KMS-11 (cell line): ENCODE measurements around the gene ABCG8.

ENCODE experiments used
- H2AFZ ChIP-seq: fragments of 200-600 bp; sonication (generic); 2 replicates; pipeline ENCODE4 v1.6.1; 2016; ENCODE audit warnings: antibody characterized with exemption, mixed run types, low read depth
- H3K27ac ChIP-seq: fragments of 200-600 bp; sonication (generic); 2 replicates; pipeline ENCODE4 v1.6.1; 2016; ENCODE audit warnings: mild to moderate bottlenecking, mixed run types
- H3K27me3 ChIP-seq: fragments of 200-600 bp; sonication (generic); 2 replicates; pipeline ENCODE4 v1.6.1; 2017; ENCODE audit warnings: mild to moderate bottlenecking, low read depth, mixed run types, moderate library complexity; ENCODE audit not compliant: insufficient read depth
- H3K36me3 ChIP-seq: fragments of 200-600 bp; sonication (generic); 2 replicates; pipeline ENCODE4 v1.6.1; 2017; ENCODE audit warnings: mild to moderate bottlenecking, mixed run types; ENCODE audit not compliant: insufficient read depth
- H3K4me1 ChIP-seq: fragments of 200-600 bp; sonication (generic); 2 replicates; pipeline ENCODE4 v1.6.1; 2016; ENCODE audit warnings: mild to moderate bottlenecking, low read depth, mixed run types; ENCODE audit not compliant: poor library complexity, severe bottlenecking
- H3K4me2 ChIP-seq: fragments of 200-600 bp; sonication (generic); 2 replicates; pipeline ENCODE4 v1.7.0; 2016; ENCODE audit warnings: mild to moderate bottlenecking, mixed run types
- H3K4me3 ChIP-seq: fragments of 200-600 bp; sonication (generic); IDR thresholded peaks from 2 replicates; pipeline ENCODE4 v1.6.1; 2017; ENCODE audit warnings: low read depth, low read length, mixed read lengths; ENCODE audit not compliant: insufficient read depth
- H3K79me2 ChIP-seq: fragments of 200-600 bp; sonication (generic); 2 replicates; pipeline ENCODE4 v1.6.1; 2016; ENCODE audit warnings: low read depth, mixed run types; ENCODE audit not compliant: insufficient read depth
- H3K9ac ChIP-seq: fragments of 200-600 bp; sonication (generic); 2 replicates; pipeline ENCODE4 v1.6.1; 2016; ENCODE audit warnings: mild to moderate bottlenecking, mixed run types
- H4K20me1 ChIP-seq: fragments of 200-600 bp; sonication (generic); 2 replicates; pipeline ENCODE4 v1.6.1; 2016; ENCODE audit warnings: mild to moderate bottlenecking, mixed run types; ENCODE audit not compliant: insufficient read depth
- TF ChIP-seq, protein P1 (sequence below): fragments of 200-600 bp; sonication (generic); conservative IDR thresholded peaks from 2 replicates; pipeline ENCODE4 v1.6.1; 2017; ENCODE audit warnings: low read depth, mild to moderate bottlenecking, antibody characterized with exemption, low read length, moderate library complexity, mixed read lengths

Gene ABCG8

DNA sequence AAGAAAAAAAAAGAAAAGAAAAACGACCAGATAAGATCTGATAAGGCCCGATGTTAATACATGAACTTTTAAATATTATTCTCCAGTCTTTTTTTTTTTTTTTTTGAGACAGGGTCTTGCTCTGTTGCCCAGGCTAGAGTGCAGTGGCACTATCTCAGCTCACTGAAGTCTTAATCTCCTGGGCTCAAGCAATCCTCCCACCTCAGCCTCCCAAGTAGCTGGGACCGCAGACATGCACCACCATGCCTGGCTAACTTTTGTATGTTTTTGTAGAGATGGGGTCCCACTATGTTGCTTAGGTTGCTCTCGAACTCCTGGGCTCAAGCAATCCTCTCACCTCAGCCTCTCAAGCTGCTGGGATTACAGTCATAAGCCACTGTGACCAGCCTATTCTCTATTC is 1.7 kb upstream of the ABCG8 start:
- H3K79me2 ChIP-seq, result no peaks in the 10 kb centered on the region
- H3K9ac ChIP-seq, result no peak overlapping the region
- no peaks in the 10 kb centered on the region for H3K36me3 ChIP-seq
- H3K4me1 ChIP-seq, result no peaks in the 10 kb centered on the region
- H3K4me2 ChIP-seq, result no peak overlapping the region
- H4K20me1 ChIP-seq, result no peaks in the 10 kb centered on the region
- H2AFZ ChIP-seq, result no peak overlapping the region
- H3K4me3 ChIP-seq, result no peak overlapping the region
- TF ChIP-seq, protein P1, sequence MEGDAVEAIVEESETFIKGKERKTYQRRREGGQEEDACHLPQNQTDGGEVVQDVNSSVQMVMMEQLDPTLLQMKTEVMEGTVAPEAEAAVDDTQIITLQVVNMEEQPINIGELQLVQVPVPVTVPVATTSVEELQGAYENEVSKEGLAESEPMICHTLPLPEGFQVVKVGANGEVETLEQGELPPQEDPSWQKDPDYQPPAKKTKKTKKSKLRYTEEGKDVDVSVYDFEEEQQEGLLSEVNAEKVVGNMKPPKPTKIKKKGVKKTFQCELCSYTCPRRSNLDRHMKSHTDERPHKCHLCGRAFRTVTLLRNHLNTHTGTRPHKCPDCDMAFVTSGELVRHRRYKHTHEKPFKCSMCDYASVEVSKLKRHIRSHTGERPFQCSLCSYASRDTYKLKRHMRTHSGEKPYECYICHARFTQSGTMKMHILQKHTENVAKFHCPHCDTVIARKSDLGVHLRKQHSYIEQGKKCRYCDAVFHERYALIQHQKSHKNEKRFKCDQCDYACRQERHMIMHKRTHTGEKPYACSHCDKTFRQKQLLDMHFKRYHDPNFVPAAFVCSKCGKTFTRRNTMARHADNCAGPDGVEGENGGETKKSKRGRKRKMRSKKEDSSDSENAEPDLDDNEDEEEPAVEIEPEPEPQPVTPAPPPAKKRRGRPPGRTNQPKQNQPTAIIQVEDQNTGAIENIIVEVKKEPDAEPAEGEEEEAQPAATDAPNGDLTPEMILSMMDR, result no peak
- no peaks in the 10 kb centered on the region for H3K27me3 ChIP-seq
- H3K27ac ChIP-seq, result no peak overlapping the region

DNA sequence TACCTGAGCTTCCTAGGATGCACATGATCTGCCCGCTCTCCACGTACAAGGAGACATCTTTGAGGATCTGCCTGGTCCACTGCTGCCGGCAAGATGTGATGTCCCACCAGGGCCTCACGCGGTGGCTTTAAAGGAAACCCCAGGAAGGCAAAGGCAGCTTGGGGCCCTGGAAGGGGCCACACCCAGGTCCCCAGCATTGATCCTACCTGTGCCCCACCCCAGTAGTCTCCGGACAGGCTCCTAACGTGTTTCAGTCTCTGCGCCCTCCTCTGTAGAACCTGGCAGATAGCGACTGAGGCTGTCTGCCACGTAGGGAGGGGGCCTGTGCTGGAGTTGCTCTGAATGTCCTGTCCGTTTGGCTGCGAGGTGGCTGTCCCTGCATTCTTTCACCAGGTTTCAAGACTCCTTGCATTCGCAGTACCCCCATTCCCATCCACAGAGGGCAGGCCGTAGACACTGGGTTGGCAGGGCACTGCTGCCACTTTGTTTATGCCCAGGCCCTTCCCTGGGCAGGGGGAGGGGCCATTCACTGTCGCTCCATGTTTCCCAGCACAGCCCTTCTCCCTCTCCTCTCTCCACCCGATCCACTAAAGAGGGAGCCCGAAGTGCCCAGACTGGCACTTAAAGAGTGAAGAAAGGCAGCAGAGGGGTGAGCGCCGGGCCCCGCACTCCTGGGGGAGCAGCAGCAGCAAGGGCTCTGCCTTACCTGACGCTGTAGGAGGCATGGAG is 776 bp upstream of the ABCG8 start:
- Histone ChIP-seq H3K4me2 (no peak overlapping the region), H3K9ac (no peak overlapping the region), H3K4me1 (no peaks in the 10 kb centered on the region), H3K27me3 (no peaks in the 10 kb centered on the region), H2AFZ (no peak overlapping the region), H3K4me3 (no peak overlapping the region), H3K27ac (no peak overlapping the region), H3K36me3 (no peaks in the 10 kb centered on the region), H3K79me2 (no peaks in the 10 kb centered on the region), H4K20me1 (no peaks in the 10 kb centered on the region)
- TF ChIP-seq, protein P1, result no peak

DNA sequence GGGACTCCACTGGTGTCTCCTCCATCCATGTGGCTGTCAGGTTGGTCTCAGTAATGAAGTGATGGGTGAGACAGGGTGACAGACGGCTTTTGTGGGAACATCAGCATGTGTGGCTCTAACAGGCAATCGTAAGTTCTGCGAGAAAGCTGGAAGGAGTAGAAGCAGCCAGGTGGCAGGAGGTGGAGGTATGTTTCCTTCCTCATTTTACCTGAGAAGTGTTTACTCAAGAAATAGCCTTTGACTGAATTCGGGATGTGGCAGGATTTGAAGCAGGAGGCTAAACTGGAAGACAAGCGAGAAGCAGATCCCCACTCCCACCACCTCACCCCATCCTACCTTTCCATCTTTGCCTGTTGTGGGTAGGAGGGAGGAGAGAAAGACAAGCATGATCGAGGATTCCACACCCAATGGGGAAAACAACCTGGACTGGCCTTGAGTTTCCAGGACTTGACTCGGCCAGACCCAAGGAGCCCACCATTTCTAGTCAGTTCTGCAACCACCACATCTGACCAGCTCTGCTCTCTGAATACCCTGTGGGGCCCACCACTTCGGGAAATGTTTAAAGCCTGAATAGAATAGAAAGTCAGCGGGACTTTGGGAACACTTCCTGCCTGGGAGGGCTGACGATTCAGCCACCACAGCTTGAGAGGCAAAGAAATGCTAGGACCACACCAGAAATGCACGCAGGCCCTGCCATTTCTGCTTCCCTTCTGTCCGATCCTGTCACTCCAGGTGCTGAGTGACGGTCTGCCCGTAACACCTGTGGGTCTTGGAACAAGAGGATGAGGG is 1.2 kb downstream of the ABCG8 start:
- H4K20me1 ChIP-seq, result no peaks in the 10 kb centered on the region
- TF ChIP-seq, protein P1, result no peak
- no peak overlapping the region for H3K4me3 ChIP-seq
- H3K36me3 ChIP-seq, result no peaks in the 10 kb centered on the region
- no peak overlapping the region for H3K4me2 ChIP-seq
- H3K27ac ChIP-seq, result no peak overlapping the region
- H3K27me3 ChIP-seq, result no peaks in the 10 kb centered on the region
- H2AFZ ChIP-seq, result no peak overlapping the region
- no peak overlapping the region for H3K9ac ChIP-seq
- no peaks in the 10 kb centered on the region for H3K4me1 ChIP-seq
- H3K79me2 ChIP-seq, result no peaks in the 10 kb centered on the region

DNA sequence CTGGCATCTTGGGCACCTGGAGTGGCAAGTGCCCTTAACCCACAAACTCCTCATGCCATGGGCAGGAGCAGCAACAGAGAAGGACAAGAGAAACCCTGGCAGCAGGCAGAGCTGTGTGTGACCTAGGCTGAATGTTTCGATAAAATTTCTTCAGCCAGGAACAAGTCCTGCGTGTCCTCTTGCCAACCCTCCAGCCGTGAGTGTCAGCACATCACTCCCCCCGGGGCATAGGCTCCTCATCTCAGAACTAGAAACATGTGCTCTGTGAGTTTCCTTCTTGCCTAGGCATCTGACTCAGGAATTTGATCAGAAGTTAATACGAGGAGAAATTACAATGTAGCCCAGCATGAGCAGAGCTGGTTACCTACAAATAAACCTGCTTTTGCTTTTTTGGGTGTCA is 2.2 kb downstream of the ABCG8 start:
- H3K4me2 ChIP-seq, result no peak overlapping the region
- H3K27me3 ChIP-seq, result no peaks in the 10 kb centered on the region
- H3K36me3 ChIP-seq, result no peaks in the 10 kb centered on the region
- H3K4me3 ChIP-seq, result no peak overlapping the region
- no peak overlapping the region for H3K27ac ChIP-seq
- TF ChIP-seq, protein P1, result no peak
- H3K9ac ChIP-seq, result no peak overlapping the region
- no peaks in the 10 kb centered on the region for H3K4me1 ChIP-seq
- no peaks in the 10 kb centered on the region for H3K79me2 ChIP-seq
- H2AFZ ChIP-seq, result no peak overlapping the region
- H4K20me1 ChIP-seq, result no peaks in the 10 kb centered on the region
